ENCODE data around the gene LRRC14B.

GRCh38 chr5:223791-224190, 32.5 kb downstream of the LRRC14B start:
- TF ChIP-seq JUNB (IDR thresholded peaks at IDR 0.05; ENCODE audit: unreplicated experiment) (no peak), CREB1 (CRISPR knock-in tag; IDR thresholded peaks at IDR 0.05; ENCODE audit: low read depth) (no peak), POLR2AphosphoS5 (IDR thresholded peaks at IDR 0.05; ENCODE audit: low read depth) (no peak)

All from GM23338 (cell line).